SH-SY5Y (cell line): ENCODE measurements around the gene GPC3.

Source experiments
- GATA2 ChIP-seq: IDR thresholded peaks from 2 replicates; pipeline ENCODE4 v1.6.1; 2011; ENCODE audit warnings: mild to moderate bottlenecking, low read depth, low read length
- GATA3 ChIP-seq: IDR thresholded peaks from 2 replicates; pipeline ENCODE4 v1.6.1; 2011; ENCODE audit warnings: low read depth, mild to moderate bottlenecking, low read length, moderate library complexity

DNA sequence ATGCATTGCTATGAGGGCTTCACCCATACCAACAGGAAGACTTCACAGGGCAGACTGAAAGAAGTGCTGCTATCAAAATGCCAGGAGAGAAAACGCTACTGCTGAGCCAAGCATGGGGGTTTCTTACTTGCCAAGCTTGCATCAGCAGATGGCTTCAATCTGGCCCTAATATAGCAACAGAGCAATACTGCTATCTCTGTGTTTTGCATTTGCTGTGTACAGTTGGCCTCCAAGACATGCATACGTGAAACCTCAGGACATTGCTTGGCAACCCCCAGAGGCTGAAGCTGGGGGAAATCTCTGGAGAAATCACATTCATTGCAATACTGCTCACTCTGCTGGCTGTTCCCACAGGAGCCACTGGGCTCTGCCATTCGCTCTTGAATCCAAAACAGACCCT is 442.9 kb downstream of the GPC3 start:
- TF ChIP-seq GATA2: no peak
- no peak for TF ChIP-seq GATA3
